WTC11 (cell line): ENCODE measurements around the gene MPV17L2.
A peak's percentile ranks its signal among the peaks of the same experiment; 100 is the strongest.

Experiments
- CBFB ChIP-seq: sonication (generic); formaldehyde crosslinking; IDR thresholded peaks from 2 replicates; pipeline ENCODE4 v1.8.1; 2022; ENCODE audit warnings: mild to moderate bottlenecking, low read depth, missing genetic modification reagents
- CREM ChIP-seq: sonication (generic); formaldehyde crosslinking; IDR thresholded peaks from 2 replicates; pipeline ENCODE4 v1.8.1; 2022; ENCODE audit warnings: mild to moderate bottlenecking, missing genetic modification reagents, moderate library complexity
- IRF2 ChIP-seq: sonication (generic); formaldehyde crosslinking; IDR thresholded peaks from 2 replicates; pipeline ENCODE4 v1.8.0; 2022; ENCODE audit warnings: low read depth, missing genetic modification reagents, borderline replicate concordance
- ZNF423 ChIP-seq: fragments of 250-450 bp; sonication (Bioruptor Pico); IDR thresholded peaks from 2 replicates; pipeline ENCODE4 v2.1.2; 2022; ENCODE audit warnings: mild to moderate bottlenecking, moderate library complexity
- TF ChIP-seq, protein P1 (sequence below): sonication (generic); formaldehyde crosslinking; IDR thresholded peaks from 2 replicates; pipeline ENCODE4 v1.8.0; 2022; ENCODE audit warnings: mild to moderate bottlenecking, missing genetic modification reagents
- TF ChIP-seq, protein P2 (sequence below): fragments of 200-600 bp; IDR thresholded peaks from 2 replicates; pipeline ENCODE4 v1.8.0; 2022; ENCODE audit warnings: antibody characterized with exemption
- TF ChIP-seq, protein P3 (sequence below): fragments of 250-450 bp; sonication (Bioruptor Pico); IDR thresholded peaks from 2 replicates; pipeline ENCODE4 v2.1.2; 2022; ENCODE audit warnings: mild to moderate bottlenecking, moderate library complexity
- TF ChIP-seq, protein P4 (sequence below): sonication (generic); formaldehyde crosslinking; IDR thresholded peaks from 2 replicates; pipeline ENCODE4 v1.8.1; 2023; ENCODE audit warnings: mild to moderate bottlenecking, missing genetic modification reagents, moderate library complexity

DNA sequence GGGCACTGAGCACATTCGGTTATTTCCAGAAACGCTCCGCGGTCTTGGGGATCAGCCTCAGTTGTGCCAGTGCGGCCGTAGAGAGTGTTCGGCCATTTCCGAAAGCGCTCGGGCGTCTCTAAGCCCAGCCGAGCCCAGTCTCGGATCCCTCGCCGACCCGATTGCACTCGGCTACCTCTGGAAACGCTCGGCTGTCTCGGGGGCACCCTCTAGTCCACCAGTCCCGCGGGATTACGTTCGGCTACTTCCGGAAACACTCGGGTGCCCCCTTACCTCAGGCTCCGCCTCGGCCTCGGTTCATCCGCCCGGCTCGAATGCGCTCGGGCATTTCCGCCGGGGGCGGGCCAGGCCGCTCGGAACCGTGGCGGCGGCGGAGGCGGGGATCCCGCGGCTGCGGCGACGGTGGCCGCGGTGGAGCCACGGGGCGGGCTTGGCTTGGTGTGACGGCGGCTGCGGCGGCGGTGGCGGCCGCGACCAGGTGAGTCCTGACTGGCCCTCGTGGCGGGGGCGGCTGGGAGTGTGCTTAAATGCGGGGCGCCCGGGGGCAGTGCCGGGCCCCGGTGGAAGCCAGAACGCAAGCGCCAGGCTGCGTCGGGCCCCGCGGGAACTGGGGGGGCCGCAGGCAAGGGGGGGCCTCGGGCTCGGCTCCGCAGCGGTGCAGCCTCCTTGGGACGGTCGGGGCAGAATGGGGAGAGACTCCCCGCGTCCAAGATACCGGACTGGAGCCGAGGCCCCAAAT lies 40.0 kb upstream of the MPV17L2 start, which contains the start of gene PIK3R2:
- TF ChIP-seq, protein P1, sequence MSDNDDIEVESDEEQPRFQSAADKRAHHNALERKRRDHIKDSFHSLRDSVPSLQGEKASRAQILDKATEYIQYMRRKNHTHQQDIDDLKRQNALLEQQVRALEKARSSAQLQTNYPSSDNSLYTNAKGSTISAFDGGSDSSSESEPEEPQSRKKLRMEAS: no peak
- no peak for TF ChIP-seq IRF2 (CRISPR knock-in tag)
- TF ChIP-seq, protein P2, sequence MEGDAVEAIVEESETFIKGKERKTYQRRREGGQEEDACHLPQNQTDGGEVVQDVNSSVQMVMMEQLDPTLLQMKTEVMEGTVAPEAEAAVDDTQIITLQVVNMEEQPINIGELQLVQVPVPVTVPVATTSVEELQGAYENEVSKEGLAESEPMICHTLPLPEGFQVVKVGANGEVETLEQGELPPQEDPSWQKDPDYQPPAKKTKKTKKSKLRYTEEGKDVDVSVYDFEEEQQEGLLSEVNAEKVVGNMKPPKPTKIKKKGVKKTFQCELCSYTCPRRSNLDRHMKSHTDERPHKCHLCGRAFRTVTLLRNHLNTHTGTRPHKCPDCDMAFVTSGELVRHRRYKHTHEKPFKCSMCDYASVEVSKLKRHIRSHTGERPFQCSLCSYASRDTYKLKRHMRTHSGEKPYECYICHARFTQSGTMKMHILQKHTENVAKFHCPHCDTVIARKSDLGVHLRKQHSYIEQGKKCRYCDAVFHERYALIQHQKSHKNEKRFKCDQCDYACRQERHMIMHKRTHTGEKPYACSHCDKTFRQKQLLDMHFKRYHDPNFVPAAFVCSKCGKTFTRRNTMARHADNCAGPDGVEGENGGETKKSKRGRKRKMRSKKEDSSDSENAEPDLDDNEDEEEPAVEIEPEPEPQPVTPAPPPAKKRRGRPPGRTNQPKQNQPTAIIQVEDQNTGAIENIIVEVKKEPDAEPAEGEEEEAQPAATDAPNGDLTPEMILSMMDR: no peak
- TF ChIP-seq, protein P3, sequence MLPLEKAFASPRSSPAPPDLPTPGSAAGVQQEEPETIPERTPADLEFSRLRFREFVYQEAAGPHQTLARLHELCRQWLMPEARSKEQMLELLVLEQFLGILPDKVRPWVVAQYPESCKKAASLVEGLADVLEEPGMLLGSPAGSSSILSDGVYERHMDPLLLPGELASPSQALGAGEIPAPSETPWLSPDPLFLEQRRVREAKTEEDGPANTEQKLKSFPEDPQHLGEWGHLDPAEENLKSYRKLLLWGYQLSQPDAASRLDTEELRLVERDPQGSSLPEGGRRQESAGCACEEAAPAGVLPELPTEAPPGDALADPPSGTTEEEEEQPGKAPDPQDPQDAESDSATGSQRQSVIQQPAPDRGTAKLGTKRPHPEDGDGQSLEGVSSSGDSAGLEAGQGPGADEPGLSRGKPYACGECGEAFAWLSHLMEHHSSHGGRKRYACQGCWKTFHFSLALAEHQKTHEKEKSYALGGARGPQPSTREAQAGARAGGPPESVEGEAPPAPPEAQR (CRISPR knock-in tag): no peak
- peak; percentile 9; the same call in 1 of the 2 replicates for TF ChIP-seq CREM
- TF ChIP-seq, protein P4, sequence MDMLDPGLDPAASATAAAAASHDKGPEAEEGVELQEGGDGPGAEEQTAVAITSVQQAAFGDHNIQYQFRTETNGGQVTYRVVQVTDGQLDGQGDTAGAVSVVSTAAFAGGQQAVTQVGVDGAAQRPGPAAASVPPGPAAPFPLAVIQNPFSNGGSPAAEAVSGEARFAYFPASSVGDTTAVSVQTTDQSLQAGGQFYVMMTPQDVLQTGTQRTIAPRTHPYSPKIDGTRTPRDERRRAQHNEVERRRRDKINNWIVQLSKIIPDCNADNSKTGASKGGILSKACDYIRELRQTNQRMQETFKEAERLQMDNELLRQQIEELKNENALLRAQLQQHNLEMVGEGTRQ (CRISPR knock-in tag): no peak
- TF ChIP-seq CBFB (CRISPR knock-in tag): no peak
- TF ChIP-seq ZNF423 (CRISPR knock-in tag): no peak
